Stimulated activated CD4-positive, alpha-beta T cell treated with anti-CD3 and anti-CD28 coated beads, TNF-alpha, amount 100 ng/mL, for 24 hours (primary cell): ENCODE results near the gene FOXD2.
A peak's percentile ranks its signal among the peaks of the same experiment; 100 is the strongest.

Experiments used
- DNase-seq, 3 experiments: peaks; one replicate each; pipeline ENCODE4 v3.0.0-alpha.2; 2020; ENCODE audit warnings: low read depth in 3 of 3

The FOXD2 gene

GRCh38 chr1:47417170-47418044 lies 20.4 kb upstream of the FOXD2 start:
- DNase-seq: no peak

DNA sequence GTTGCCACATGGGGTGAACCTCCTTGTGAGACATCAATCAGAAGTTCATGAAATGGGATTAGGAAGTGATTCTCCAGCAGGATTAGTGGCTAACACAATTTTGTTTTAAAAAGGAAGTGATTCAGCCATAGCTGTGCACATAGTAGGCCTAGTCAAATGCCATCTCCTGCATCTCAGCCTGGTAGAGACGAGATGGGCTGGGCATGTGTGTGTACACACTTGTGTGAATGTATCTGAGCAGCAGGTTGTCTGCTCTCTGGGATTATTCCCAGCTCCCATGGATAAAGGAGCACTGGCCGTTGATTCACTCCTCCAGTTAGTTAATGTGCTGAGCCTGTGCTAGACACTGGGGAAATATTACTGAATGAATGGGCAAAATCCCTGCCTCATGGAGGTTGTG lies 19.7 kb upstream of the FOXD2 start:
- DNase-seq: no peak

- DNase-seq: no peak
These were observed 19.0 kb upstream of the FOXD2 start for GRCh38 chr1:47418681-47419325.

DNA sequence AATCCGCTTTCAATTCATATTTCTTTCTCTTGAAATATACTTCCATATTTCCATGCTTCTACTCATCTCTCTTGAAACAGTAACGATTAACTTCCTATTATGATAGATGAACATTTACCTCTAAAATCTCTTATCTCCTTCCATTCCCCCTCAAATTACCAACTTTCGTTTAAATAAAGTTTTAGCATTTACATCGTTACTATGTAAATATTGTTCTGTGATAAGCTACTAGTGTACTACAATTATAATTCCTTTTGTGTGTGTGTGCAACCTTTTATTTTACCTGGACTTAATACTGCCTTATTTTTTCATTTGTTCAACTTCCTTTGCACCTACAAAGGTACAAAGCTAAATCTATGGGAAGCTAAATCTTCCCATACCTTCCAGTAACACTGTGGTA lies 17.3 kb upstream of the FOXD2 start:
- no peak for DNase-seq

DNA sequence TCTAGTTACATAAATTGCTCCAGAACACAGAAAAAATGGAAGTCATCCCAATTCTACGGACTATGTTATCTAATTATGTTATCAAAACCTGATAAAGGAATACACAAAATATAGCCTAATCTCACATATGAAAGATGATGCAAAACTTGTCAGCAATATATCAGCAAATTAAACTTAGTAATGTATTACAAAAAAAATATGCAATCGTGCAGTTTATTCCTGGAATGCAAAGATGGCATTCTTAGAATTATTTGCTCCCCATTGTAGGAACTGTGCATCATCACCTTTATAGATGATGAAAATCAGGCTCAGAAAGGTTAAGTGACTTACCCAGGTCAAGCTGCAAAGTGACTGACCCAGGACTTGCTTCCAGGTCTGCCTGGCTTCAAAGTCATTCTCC lies 14.0 kb upstream of the FOXD2 start:
- no peak for DNase-seq

- no peak for DNase-seq
These were observed 13.4 kb upstream of the FOXD2 start for GRCh38 chr1:47424336-47424982.

GRCh38 chr1:47431534-47431933 lies 6.3 kb upstream of the FOXD2 start:
- no peak for DNase-seq

- DNase-seq: peak in 1 of 3 experiments; percentile 67
These were observed 5.5 kb upstream of the FOXD2 start for GRCh38 chr1:47432071-47433036.

GRCh38 chr1:47433037-47433421 lies 4.8 kb upstream of the FOXD2 start:
- no peak for DNase-seq

GRCh38 chr1:47433477-47434050 lies 4.3 kb upstream of the FOXD2 start:
- DNase-seq: no peak

DNA sequence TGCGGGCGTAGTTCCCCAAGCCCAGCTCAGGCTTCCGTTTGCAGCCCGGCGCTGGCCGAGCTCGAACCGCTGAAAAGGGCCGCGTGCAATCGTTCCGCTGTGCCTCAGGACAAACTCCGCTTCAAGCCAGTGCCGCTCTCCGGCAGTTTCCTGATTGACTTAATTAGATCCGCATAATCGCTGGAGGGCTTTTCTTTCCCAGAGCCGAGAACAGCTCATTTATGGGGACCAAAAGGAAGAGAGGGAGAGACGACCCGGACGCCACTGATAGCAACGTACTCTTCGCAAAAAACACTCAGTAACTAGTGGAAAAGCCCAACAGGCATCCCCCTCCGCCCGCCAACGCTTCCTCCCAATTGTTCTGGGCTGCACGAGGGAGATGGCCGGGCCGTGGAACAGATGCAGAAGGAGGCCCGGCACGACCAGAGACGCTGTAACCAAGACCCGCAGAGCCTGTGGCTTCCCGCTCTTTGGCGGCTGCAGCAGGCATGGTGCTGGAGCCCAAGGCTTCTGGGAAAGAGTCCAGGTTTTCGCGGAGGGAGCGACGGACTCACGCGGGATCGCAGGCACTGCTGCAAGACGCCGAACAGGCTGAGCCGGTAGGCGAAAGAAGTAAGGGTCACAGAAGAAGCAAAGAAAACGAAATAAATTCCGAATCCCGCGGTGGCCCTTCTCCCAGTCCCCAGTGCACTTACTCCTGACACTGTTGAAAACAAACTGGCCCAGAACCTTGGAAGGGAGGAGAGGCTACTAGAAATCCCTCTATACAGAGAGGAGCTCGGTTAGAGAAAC lies 3.6 kb upstream of the FOXD2 start:
- no peak for DNase-seq

- no peak for DNase-seq
These were observed 2.1 kb upstream of the FOXD2 start for GRCh38 chr1:47435506-47436303.

- peak; percentile 52 to 80 (median 57) for DNase-seq
These were observed 1.4 kb upstream of the FOXD2 start for GRCh38 chr1:47436304-47436978.

- no peak for DNase-seq
These were observed 831 bp upstream of the FOXD2 start for GRCh38 chr1:47436979-47437446.

DNA sequence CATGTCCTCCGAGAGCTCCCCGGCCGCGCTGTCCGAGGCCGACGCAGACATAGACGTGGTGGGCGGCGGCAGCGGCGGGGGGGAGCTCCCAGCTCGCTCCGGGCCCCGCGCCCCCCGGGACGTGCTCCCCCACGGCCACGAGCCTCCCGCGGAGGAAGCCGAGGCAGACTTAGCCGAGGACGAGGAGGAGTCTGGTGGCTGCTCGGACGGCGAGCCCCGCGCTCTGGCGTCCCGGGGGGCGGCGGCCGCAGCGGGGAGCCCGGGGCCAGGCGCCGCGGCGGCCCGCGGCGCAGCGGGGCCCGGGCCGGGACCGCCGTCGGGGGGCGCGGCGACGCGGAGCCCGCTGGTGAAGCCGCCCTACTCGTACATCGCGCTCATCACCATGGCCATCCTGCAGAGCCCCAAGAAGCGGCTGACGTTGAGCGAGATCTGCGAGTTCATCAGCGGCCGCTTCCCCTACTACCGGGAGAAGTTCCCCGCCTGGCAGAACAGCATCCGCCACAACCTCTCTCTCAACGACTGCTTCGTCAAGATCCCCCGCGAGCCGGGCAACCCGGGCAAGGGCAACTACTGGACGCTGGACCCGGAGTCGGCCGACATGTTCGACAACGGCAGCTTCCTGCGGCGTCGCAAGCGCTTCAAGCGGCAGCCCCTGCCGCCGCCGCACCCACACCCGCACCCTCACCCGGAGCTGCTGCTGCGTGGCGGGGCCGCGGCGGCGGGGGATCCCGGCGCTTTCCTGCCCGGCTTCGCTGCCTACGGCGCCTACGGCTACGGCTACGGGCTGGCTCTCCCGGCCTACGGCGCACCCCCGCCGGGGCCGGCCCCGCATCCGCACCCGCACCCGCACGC lies 547 bp downstream of the FOXD2 start:
- no peak for DNase-seq

GRCh38 chr1:47439017-47439818 lies 1.4 kb downstream of the FOXD2 start:
- no peak for DNase-seq
